ENCODE data around the gene CASZ1. TPM values are rescaled to one million over a fixed set of nuclear protein-coding genes. Genes with fewer than 3 reads are reported as not detected.

Gene CASZ1
- total RNA-seq, 4 donors from 2014 or later, result 22.1 to 47.4 (median 28.0) TPM

DNA sequence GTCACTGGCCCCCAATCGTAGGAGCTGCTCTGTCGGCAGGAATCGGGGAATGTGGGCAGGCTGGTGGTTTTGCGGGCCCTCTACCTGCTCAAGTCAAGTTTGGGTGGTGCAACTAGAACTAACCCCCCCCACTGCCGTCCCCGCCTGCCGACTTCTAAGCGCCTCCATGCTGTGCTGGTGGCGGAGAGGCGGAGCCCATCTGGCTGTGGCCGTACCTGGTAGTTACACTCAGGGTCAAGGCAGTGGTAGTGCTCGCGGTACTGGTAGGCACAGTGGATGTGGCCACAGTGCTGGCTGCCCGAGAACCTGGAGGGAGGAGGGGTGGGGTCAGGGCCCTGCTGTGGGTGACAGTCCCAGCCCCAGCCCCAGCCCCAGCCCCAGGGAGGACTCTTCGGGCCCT, 140.0 kb downstream of the CASZ1 start:
- Histone ChIP-seq H3K36me3 (peaks cover 0 to 40% of the 10 kb centered on the region in 2 donors), H3K4me3 (no peak overlapping the region), H3K27ac (peak overlapping the region; percentile 62 to 88 (median 79)), H3K9me3 (no peaks in the 10 kb centered on the region), H3K4me1 (peaks cover 0 to 80% (median 28%) of the 10 kb centered on the region in 3 donors), H3K27me3 (no peaks in the 10 kb centered on the region)
- no peak for TF ChIP-seq POLR2A (IDR thresholded peaks at IDR 0.05)
- no peak for TF ChIP-seq EP300 (IDR thresholded peaks at IDR 0.05)
- TF ChIP-seq, protein P1, sequence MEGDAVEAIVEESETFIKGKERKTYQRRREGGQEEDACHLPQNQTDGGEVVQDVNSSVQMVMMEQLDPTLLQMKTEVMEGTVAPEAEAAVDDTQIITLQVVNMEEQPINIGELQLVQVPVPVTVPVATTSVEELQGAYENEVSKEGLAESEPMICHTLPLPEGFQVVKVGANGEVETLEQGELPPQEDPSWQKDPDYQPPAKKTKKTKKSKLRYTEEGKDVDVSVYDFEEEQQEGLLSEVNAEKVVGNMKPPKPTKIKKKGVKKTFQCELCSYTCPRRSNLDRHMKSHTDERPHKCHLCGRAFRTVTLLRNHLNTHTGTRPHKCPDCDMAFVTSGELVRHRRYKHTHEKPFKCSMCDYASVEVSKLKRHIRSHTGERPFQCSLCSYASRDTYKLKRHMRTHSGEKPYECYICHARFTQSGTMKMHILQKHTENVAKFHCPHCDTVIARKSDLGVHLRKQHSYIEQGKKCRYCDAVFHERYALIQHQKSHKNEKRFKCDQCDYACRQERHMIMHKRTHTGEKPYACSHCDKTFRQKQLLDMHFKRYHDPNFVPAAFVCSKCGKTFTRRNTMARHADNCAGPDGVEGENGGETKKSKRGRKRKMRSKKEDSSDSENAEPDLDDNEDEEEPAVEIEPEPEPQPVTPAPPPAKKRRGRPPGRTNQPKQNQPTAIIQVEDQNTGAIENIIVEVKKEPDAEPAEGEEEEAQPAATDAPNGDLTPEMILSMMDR (IDR thresholded peaks at IDR 0.05), result no peak
- no peak for TF ChIP-seq POLR2AphosphoS5 (IDR thresholded peaks at IDR 0.05)
- 50% methylated on average over 2 of the region's 15 CpGs; no CpG with 5 or more reads in 1 of the 2 donors for WGBS, 2 donors (ENCODE audit: low coverage in 1 of 2)
- ATAC-seq, result no peak

DNA sequence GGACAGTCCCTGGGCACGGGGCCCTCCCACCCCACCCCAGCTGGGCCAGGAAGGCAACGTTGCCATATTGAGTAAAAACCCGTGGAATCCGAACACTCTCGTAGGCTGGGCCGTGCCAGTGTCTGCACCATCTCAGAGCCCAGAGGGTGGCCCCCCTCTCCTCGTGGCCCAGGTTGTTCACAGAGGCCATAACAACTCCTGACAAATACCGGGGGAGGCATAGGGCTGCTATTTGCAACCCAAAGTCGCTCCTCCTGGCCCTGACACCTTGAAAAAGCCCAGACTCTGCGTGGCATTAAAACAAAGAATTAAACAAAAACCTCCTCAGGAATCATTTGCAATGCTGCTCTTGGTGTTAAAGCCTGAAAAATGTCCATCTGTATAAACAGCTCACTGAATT, 141.4 kb downstream of the CASZ1 start:
- Histone ChIP-seq H3K27ac (peak overlapping the region; percentile 62 to 88 (median 79)), H3K4me3 (no peak overlapping the region), H3K9me3 (no peaks in the 10 kb centered on the region), H3K4me1 (peaks cover 0 to 94% (median 28%) of the 10 kb centered on the region in 3 donors), H3K27me3 (no peaks in the 10 kb centered on the region), H3K36me3 (peaks cover 0 to 35% of the 10 kb centered on the region in 2 donors)
- no peak for TF ChIP-seq POLR2AphosphoS5 (IDR thresholded peaks at IDR 0.05)
- TF ChIP-seq, protein P1 (IDR thresholded peaks at IDR 0.05), result no peak
- no peak for TF ChIP-seq EP300 (IDR thresholded peaks at IDR 0.05)
- TF ChIP-seq POLR2A (IDR thresholded peaks at IDR 0.05), result no peak
- WGBS, 2 donors (ENCODE audit: low coverage in 1 of 2), result 40% methylated on average over 1 of the region's 10 CpGs; no CpG with 5 or more reads in 1 of the 2 donors
- ATAC-seq, result peak; percentile 77

DNA sequence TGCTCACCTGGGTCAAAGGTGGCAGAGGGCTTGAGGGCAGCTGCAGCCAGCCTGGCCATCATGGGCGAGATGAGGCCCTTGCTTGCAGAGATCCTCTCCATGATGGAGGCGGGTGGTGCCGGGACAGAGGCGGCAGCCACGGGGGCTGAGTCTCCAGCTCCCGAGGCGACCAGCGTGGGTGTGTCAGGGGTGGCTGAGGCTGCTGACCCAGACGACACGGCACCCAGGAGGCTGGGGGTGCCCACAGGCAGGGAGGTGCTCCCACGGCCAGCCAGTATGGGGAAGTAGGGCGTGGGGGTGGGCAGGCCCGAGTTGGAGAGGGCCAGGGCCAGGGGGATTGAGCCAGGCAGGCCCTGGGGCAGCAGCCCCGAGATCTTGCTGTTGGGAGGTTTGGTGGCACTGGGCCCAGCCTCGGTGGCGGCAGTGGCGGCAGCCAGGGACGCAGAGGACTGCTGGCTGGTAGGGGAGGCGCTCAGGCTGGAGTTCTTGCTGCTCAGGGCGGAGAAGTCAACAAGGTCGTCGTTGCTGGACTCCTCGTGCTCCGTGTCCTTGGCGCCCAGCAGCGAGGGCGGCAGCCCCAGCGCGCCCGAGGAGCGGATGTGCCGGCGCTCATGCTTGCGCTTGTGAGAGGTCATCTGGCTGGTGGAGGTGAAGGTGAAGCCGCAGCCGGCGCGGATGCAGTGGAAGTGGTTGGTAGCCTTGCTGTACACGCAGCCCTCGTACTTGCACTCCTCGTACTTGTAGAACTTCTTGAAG, 142.9 kb downstream of the CASZ1 start:
- H3K9me3 ChIP-seq, result no peaks in the 10 kb centered on the region
- H3K4me3 ChIP-seq, result no peak overlapping the region
- peak overlapping the region in 3 of 4 donors; percentile 77 to 88 (median 81) for H3K27ac ChIP-seq
- no CpG with 5 or more reads among the region's 41 CpGs for WGBS, 2 donors (ENCODE audit: low coverage in 1 of 2)
- peaks cover 0 to 100% (median 32%) of the 10 kb centered on the region in 3 donors for H3K4me1 ChIP-seq
- H3K27me3 ChIP-seq, result no peaks in the 10 kb centered on the region
- TF ChIP-seq, protein P1 (IDR thresholded peaks at IDR 0.05), result no peak
- TF ChIP-seq POLR2A (IDR thresholded peaks at IDR 0.05) (no peak), POLR2AphosphoS5 (IDR thresholded peaks at IDR 0.05) (no peak), EP300 (IDR thresholded peaks at IDR 0.05) (no peak)
- no peak for ATAC-seq
- peaks cover 0 to 30% of the 10 kb centered on the region in 2 donors for H3K36me3 ChIP-seq

DNA sequence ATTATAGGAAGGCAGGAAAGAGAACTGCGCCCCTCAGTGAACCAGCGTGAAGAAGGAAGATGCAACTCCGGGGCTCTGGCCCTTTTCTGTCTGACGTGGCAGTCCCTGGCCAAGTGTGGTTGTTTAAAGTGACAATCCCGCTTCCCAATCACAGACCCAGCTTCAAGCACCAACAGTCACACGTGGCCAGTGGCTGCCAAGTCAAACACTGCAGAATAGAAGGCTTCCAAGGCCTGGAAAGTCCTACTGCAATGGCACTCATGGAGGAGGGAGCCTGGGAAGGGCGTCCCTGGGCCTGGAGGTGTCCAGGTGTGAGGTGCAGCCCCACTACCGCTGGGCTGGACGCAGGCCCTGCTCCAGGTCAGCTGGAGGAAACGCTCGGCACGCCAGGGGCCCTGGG, 143.8 kb downstream of the CASZ1 start:
- H3K27me3 ChIP-seq, result no peaks in the 10 kb centered on the region
- H3K9me3 ChIP-seq, result no peaks in the 10 kb centered on the region
- H3K4me3 ChIP-seq, result no peak overlapping the region
- H3K4me1 ChIP-seq, result peaks cover 0 to 93% (median 26%) of the 10 kb centered on the region in 3 donors
- no peak for ATAC-seq
- peaks cover 0 to 39% of the 10 kb centered on the region in 2 donors for H3K36me3 ChIP-seq
- no peak for TF ChIP-seq EP300 (IDR thresholded peaks at IDR 0.05)
- TF ChIP-seq POLR2AphosphoS5 (IDR thresholded peaks at IDR 0.05), result no peak
- TF ChIP-seq, protein P1 (IDR thresholded peaks at IDR 0.05), result no peak
- no peak for TF ChIP-seq POLR2A (IDR thresholded peaks at IDR 0.05)
- whole genome bisulfite sequencing, 2 donors (ENCODE audit: low coverage in 1 of 2), result 68 to 89% methylated on average over 3 to 6 of the region's 12 CpGs
- H3K27ac ChIP-seq, result peak overlapping the region in 2 of 4 donors; percentile 77 to 81

DNA sequence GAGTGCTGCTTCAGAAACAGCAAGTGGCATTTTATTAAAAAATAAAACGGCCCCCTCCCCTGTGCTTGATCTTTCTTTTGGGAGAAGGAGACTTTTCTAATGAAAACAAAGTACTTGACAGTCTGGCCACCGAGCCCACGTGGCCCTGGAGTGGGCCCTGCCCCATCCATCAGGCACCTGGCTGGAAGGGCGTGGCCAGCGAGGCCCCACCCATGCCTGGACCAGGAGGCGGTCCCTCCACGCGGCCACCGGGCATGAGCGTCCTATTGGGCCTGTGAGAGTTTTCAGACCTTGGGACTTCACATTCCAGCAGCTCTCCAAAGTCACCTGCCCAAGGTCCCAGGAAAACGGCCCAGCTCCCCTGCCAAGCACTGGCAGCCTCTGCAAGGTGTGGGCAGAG, 144.7 kb downstream of the CASZ1 start:
- no peak for TF ChIP-seq POLR2AphosphoS5 (IDR thresholded peaks at IDR 0.05)
- TF ChIP-seq, protein P1 (IDR thresholded peaks at IDR 0.05), result no peak
- TF ChIP-seq POLR2A (IDR thresholded peaks at IDR 0.05), result no peak
- no peak for TF ChIP-seq EP300 (IDR thresholded peaks at IDR 0.05)
- Histone ChIP-seq H3K36me3 (peaks cover 0 to 47% of the 10 kb centered on the region in 2 donors), H3K4me3 (no peak overlapping the region), H3K4me1 (peaks cover 0 to 85% (median 22%) of the 10 kb centered on the region in 3 donors), H3K27ac (peak overlapping the region in 3 of 4 donors; percentile 31 to 81 (median 42)), H3K27me3 (no peaks in the 10 kb centered on the region), H3K9me3 (no peaks in the 10 kb centered on the region)
- ATAC-seq, result no peak
- WGBS, 2 donors (ENCODE audit: low coverage in 1 of 2), result 71 to 80% methylated on average over 1 to 5 of the region's 11 CpGs
